Colonic mucosa (tissue), 4 donors: ENCODE results near the gene NUDT11. TPM values are rescaled to one million over a fixed set of nuclear protein-coding genes. Genes with fewer than 3 reads are reported as not detected.
"Not testable (repeated sequence)": the region's sequence is repeated elsewhere in the genome, so short reads cannot be mapped to it uniquely, and the experiment has no call there.

Experiments used
- DNase-seq: peaks from one replicate; pipeline ENCODE4 v3.0.0-alpha.2; 2020
- H3K27ac ChIP-seq: fragments of 200-600 bp; one replicate; pipeline ENCODE4 v1.8.0; 2021
- H3K27me3 ChIP-seq: fragments of 200-600 bp; one replicate; pipeline ENCODE4 v1.8.0; 2021
- H3K36me3 ChIP-seq: fragments of 200-600 bp; one replicate; pipeline ENCODE4 v1.8.0; 2021
- H3K4me1 ChIP-seq: fragments of 200-600 bp; one replicate; pipeline ENCODE4 v1.8.0; 2021; ENCODE audit warnings: mild to moderate bottlenecking
- H3K4me3 ChIP-seq: fragments of 200-600 bp; one replicate; pipeline ENCODE4 v1.8.0; 2021
- H3K9ac ChIP-seq, 2 donors: one replicate each; pipeline ENCODE4 v1.7.0; 2013; ENCODE audit warnings: control low read depth in 2 of 2, low read depth in 2 of 2, low read length in 2 of 2
- H3K9me3 ChIP-seq: fragments of 200-600 bp; one replicate; pipeline ENCODE4 v1.8.0; 2021
- CTCF ChIP-seq: fragments of 200-600 bp; IDR thresholded peaks from one replicate; pipeline ENCODE4 v1.8.0; 2022; ENCODE audit warnings: antibody characterized with exemption, mild to moderate bottlenecking
- intact Hi-C: fragments of 100-400 bp; cut with DNase I; formaldehyde crosslinking; loops from one replicate; pipeline ENCODE4 v1.14.1; 2022
- total RNA-seq, 2 donors: library from RNA; stranded (reverse); fragmentation: NEBNext Ultra II Directional in 1 of 2; extraction: Animal tissue kit (Norgen Biotek cat#: 25700) in 1 of 2; gene quantifications; one replicate each; pipeline ENCODE4 v1.2.1, GENCODE V29; 2021
- donor health status: healthy.
- donor health status: DM: no; HTN: no; CAD: no.
- donor health status: DM: no; HTN: no; CAD: no.

The NUDT11 gene
- 1 to 10 TPM in 1 of 2 donors, not detected in 1; 1.0 TPM for total RNA-seq

GRCh38 chrX:51496501-51497291 is at the start of gene NUDT11:
NUDT11 (minus strand) TSS chrX:51496592; CDS start chrX:51496444, 148 bp downstream.
- H3K27me3 ChIP-seq: peaks cover 6% of the 10 kb centered on the region
- H3K4me3 ChIP-seq: peak within 1 kb of the TSS; percentile 40
- intact Hi-C loops: no loop called here
- no peaks in the 10 kb centered on the region for H3K4me1 ChIP-seq
- DNase-seq: peak; percentile 36
- H3K9ac ChIP-seq: no peak within 1 kb of the TSS
- no peaks in the 10 kb centered on the region for H3K36me3 ChIP-seq
- TF ChIP-seq CTCF: no peak
- H3K9me3 ChIP-seq: no peaks in the 10 kb centered on the region
- no peak within 1 kb of the TSS for H3K27ac ChIP-seq

- H3K9me3 ChIP-seq: no peaks in the 10 kb centered on the region
- no peaks in the 10 kb centered on the region for H3K27me3 ChIP-seq
- no peak for DNase-seq
- H3K4me1 ChIP-seq: no peaks in the 10 kb centered on the region
- no peak overlapping the region for H3K9ac ChIP-seq
- no peak overlapping the region for H3K4me3 ChIP-seq
- H3K27ac ChIP-seq: no peak overlapping the region
- no peaks in the 10 kb centered on the region for H3K36me3 ChIP-seq
- intact Hi-C loops: no loop called here
- no peak for TF ChIP-seq CTCF
Observed at GRCh38 chrX:51520393-51520792, 24.0 kb upstream of the NUDT11 start.

GRCh38 chrX:51519131-51519530 is 22.7 kb upstream of the NUDT11 start:
- H3K9ac ChIP-seq, DNase-seq, H3K27me3 ChIP-seq, H3K27ac ChIP-seq, H3K36me3 ChIP-seq, H3K9me3 ChIP-seq, H3K4me1 ChIP-seq, intact Hi-C loops, H3K4me3 ChIP-seq: not testable (repeated sequence)

- H3K4me3 ChIP-seq: no peak overlapping the region
- TF ChIP-seq CTCF: no peak
Observed at GRCh38 chrX:51507551-51507950, 11.2 kb upstream of the NUDT11 start.

GRCh38 chrX:51495701-51496488 is 497 bp downstream of the NUDT11 start:
- H3K27ac ChIP-seq, DNase-seq, intact Hi-C loops: not testable (repeated sequence)

More at GRCh38 chrX:51507551-51507950, 11.2 kb upstream of the NUDT11 start:
- Histone ChIP-seq H3K9ac (no peak overlapping the region), H3K27ac (no peak overlapping the region), H3K9me3 (no peaks in the 10 kb centered on the region), H3K4me1 (no peaks in the 10 kb centered on the region), H3K27me3 (no peaks in the 10 kb centered on the region), H3K36me3 (no peaks in the 10 kb centered on the region)
- intact Hi-C loops: no loop called here
- DNase-seq: no peak

GRCh38 chrX:51494409-51494808 is 2.0 kb downstream of the NUDT11 start:
- Histone ChIP-seq H3K9me3 (no peaks in the 10 kb centered on the region), H3K36me3 (no peaks in the 10 kb centered on the region), H3K27me3 (peaks cover 6% of the 10 kb centered on the region), H3K4me3 (no peak overlapping the region), H3K4me1 (no peaks in the 10 kb centered on the region), H3K27ac (no peak overlapping the region), H3K9ac (no peak overlapping the region)
- intact Hi-C loops: no loop called here
- no peak for TF ChIP-seq CTCF
- no peak for DNase-seq

More at GRCh38 chrX:51495701-51496488, 497 bp downstream of the NUDT11 start:
- H3K36me3 ChIP-seq, H3K27me3 ChIP-seq, H3K9me3 ChIP-seq, H3K4me1 ChIP-seq, H3K9ac ChIP-seq: not testable (repeated sequence)
- H3K4me3 ChIP-seq: peak overlapping the region; percentile 40
